ENCODE results near the gene ITPRIP.

Gene ITPRIP

GRCh38 chr10:104307576-104308438 is 30.5 kb downstream of the ITPRIP start:
- no peak for DNase-seq (ENCODE audit: low spot score)

- no peak for DNase-seq (ENCODE audit: low spot score)
Observed at GRCh38 chr10:104306897-104307296, 31.4 kb downstream of the ITPRIP start.

- no peak for DNase-seq (ENCODE audit: low spot score)
Observed at GRCh38 chr10:104304927-104305326, 33.3 kb downstream of the ITPRIP start.

GRCh38 chr10:104304356-104304745 is 33.9 kb downstream of the ITPRIP start:
- no peak for DNase-seq (ENCODE audit: low spot score)

GRCh38 chr10:104303594-104304355 is 34.5 kb downstream of the ITPRIP start:
- no peak for DNase-seq (ENCODE audit: low spot score)

- DNase-seq (ENCODE audit: low spot score): no peak
Observed at GRCh38 chr10:104301907-104302690, 36.2 kb downstream of the ITPRIP start.

- no peak for DNase-seq (ENCODE audit: low spot score)
Observed at GRCh38 chr10:104300736-104301292, 37.5 kb downstream of the ITPRIP start.

- DNase-seq (ENCODE audit: low spot score): no peak
Observed at GRCh38 chr10:104300002-104300735, 38.1 kb downstream of the ITPRIP start.

- DNase-seq (ENCODE audit: low spot score): no peak
Observed at GRCh38 chr10:104299031-104299904, 39.0 kb downstream of the ITPRIP start.

- DNase-seq (ENCODE audit: low spot score): no peak
Observed at GRCh38 chr10:104297697-104298660, 40.3 kb downstream of the ITPRIP start.

- no peak for DNase-seq (ENCODE audit: low spot score)
Observed at GRCh38 chr10:104296687-104297436, 41.4 kb downstream of the ITPRIP start.

GRCh38 chr10:104293781-104294321 is 44.4 kb downstream of the ITPRIP start:
- DNase-seq (ENCODE audit: low spot score): no peak

- no peak for DNase-seq (ENCODE audit: low spot score)
Observed at GRCh38 chr10:104293011-104293410, 45.3 kb downstream of the ITPRIP start.

GRCh38 chr10:104291439-104291951 is 46.8 kb downstream of the ITPRIP start:
- DNase-seq (ENCODE audit: low spot score): peak; percentile 90

GRCh38 chr10:104288355-104288754 is 49.9 kb downstream of the ITPRIP start:
- no peak for DNase-seq (ENCODE audit: low spot score)

GRCh38 chr10:104286939-104287338 is 51.3 kb downstream of the ITPRIP start:
- no peak for DNase-seq (ENCODE audit: low spot score)

GRCh38 chr10:104284846-104285245 is 53.4 kb downstream of the ITPRIP start:
- no peak for DNase-seq (ENCODE audit: low spot score)

- DNase-seq (ENCODE audit: low spot score): no peak
Observed at GRCh38 chr10:104281694-104282093, 56.6 kb downstream of the ITPRIP start.
